Mesodermal cell (in vitro differentiated cells): Measurements from ENCODE around the gene LSS.

Experiments
- H3K27ac ChIP-seq: 2 replicates; pipeline ENCODE4 v1.7.0; 2013; ENCODE audit warnings: mild to moderate bottlenecking, low read depth, low read length, moderate library complexity; ENCODE audit not compliant: severe bottlenecking
- H3K36me3 ChIP-seq: 2 replicates; pipeline ENCODE4 v1.7.1; 2013; ENCODE audit warnings: mild to moderate bottlenecking, low read length, moderate library complexity; ENCODE audit not compliant: control insufficient read depth, insufficient read depth
- H3K4me1 ChIP-seq: one replicate; pipeline ENCODE4 v1.7.1; 2013; ENCODE audit warnings: mild to moderate bottlenecking, low read length; ENCODE audit not compliant: insufficient read depth, control insufficient read depth, poor library complexity, severe bottlenecking
- H3K4me3 ChIP-seq: 2 replicates; pipeline ENCODE4 v1.7.0; 2013; ENCODE audit warnings: low read length, control low read depth, mild to moderate bottlenecking; ENCODE audit not compliant: insufficient read depth, poor library complexity, severe bottlenecking; ENCODE audit errors: extremely low read depth
- H3K9me3 ChIP-seq: 2 replicates; pipeline ENCODE4 v1.7.1; 2013; ENCODE audit warnings: mild to moderate bottlenecking, low read length, moderate library complexity; ENCODE audit not compliant: control insufficient read depth
- WGBS, 2 experiments: methylation state at CpG; one replicate each; pipeline ENCODE4 v1.1.5; 2013; ENCODE audit warnings: missing lambda C conversion rate in 2 of 2; ENCODE audit not compliant: insufficient coverage in 2 of 2; 5-methylcytosine and 5-hydroxymethylcytosine counted together

The LSS gene

GRCh38 chr21:46218906-46219590, 9.5 kb downstream of the LSS start:
- no peaks in the 10 kb centered on the region for H3K9me3 ChIP-seq

GRCh38 chr21:46217511-46218196, 10.9 kb downstream of the LSS start:
- H3K4me1 ChIP-seq: no peaks in the 10 kb centered on the region
- no peak overlapping the region for H3K27ac ChIP-seq
- H3K4me3 ChIP-seq: no peak overlapping the region
- H3K36me3 ChIP-seq: peaks cover 89% of the 10 kb centered on the region
- H3K9me3 ChIP-seq: no peaks in the 10 kb centered on the region
- 86 to 89% methylated on average over 11 to 21 of the region's 22 CpGs for WGBS, 2 experiments

More at GRCh38 chr21:46218906-46219590, 9.5 kb downstream of the LSS start:
- H3K4me1 ChIP-seq: no peaks in the 10 kb centered on the region
- peaks cover 82% of the 10 kb centered on the region for H3K36me3 ChIP-seq
- no peak overlapping the region for H3K4me3 ChIP-seq
- 92 to 95% methylated on average over 10 to 14 of the region's 16 CpGs for WGBS, 2 experiments
- no peak overlapping the region for H3K27ac ChIP-seq

- WGBS, 2 experiments: 97% methylated on average over 14 to 16 of the region's 16 CpGs
- Histone ChIP-seq H3K36me3 (peaks cover 88% of the 10 kb centered on the region), H3K27ac (no peak overlapping the region), H3K4me1 (no peaks in the 10 kb centered on the region), H3K9me3 (no peaks in the 10 kb centered on the region), H3K4me3 (no peak overlapping the region)
Measured at GRCh38 chr21:46216132-46216747, 12.3 kb downstream of the LSS start.

GRCh38 chr21:46215436-46216131, 13.0 kb downstream of the LSS start:
- peaks cover 86% of the 10 kb centered on the region for H3K36me3 ChIP-seq
- H3K27ac ChIP-seq: no peak overlapping the region
- WGBS, 2 experiments: 90 to 98% methylated on average over 18 to 19 of the region's 20 CpGs
- H3K4me1 ChIP-seq: no peaks in the 10 kb centered on the region
- H3K4me3 ChIP-seq: no peak overlapping the region
- no peaks in the 10 kb centered on the region for H3K9me3 ChIP-seq

- 92 to 94% methylated on average over 23 to 24 of the region's 27 CpGs for WGBS, 2 experiments
Measured at GRCh38 chr21:46214478-46215340, 13.9 kb downstream of the LSS start.

GRCh38 chr21:46213620-46214286, 14.8 kb downstream of the LSS start:
- peaks cover 86% of the 10 kb centered on the region for H3K36me3 ChIP-seq
- H3K4me3 ChIP-seq: no peak overlapping the region
- no peaks in the 10 kb centered on the region for H3K4me1 ChIP-seq
- H3K9me3 ChIP-seq: no peaks in the 10 kb centered on the region
- H3K27ac ChIP-seq: peak overlapping the region; percentile 10
- WGBS, 2 experiments: 95% methylated on average over 14 to 15 of the region's 15 CpGs

More at GRCh38 chr21:46214478-46215340, 13.9 kb downstream of the LSS start:
- Histone ChIP-seq H3K36me3 (peaks cover 86% of the 10 kb centered on the region), H3K9me3 (no peaks in the 10 kb centered on the region), H3K4me3 (no peak overlapping the region), H3K27ac (no peak overlapping the region), H3K4me1 (no peaks in the 10 kb centered on the region)

- no peaks in the 10 kb centered on the region for H3K9me3 ChIP-seq
- H3K36me3 ChIP-seq: peaks cover 90% of the 10 kb centered on the region
- no peak overlapping the region for H3K27ac ChIP-seq
- H3K4me1 ChIP-seq: no peaks in the 10 kb centered on the region
- WGBS, 2 experiments: 96 to 100% methylated on average over 15 to 18 of the region's 18 CpGs
- H3K4me3 ChIP-seq: no peak overlapping the region
Measured at GRCh38 chr21:46212721-46213484, 15.7 kb downstream of the LSS start.

GRCh38 chr21:46211786-46212720, 16.5 kb downstream of the LSS start:
- Histone ChIP-seq H3K27ac (no peak overlapping the region), H3K36me3 (peaks cover 90% of the 10 kb centered on the region), H3K4me3 (no peak overlapping the region), H3K9me3 (no peaks in the 10 kb centered on the region), H3K4me1 (no peaks in the 10 kb centered on the region)
- 94 to 97% methylated on average over 19 to 20 of the region's 23 CpGs for WGBS, 2 experiments
